Measurements from ENCODE around the gene CNEP1R1.
"Not testable (repeated sequence)": the region's sequence is repeated elsewhere in the genome, so short reads cannot be mapped to it uniquely, and the experiment has no call there.

Gene CNEP1R1

GRCh38 chr16:50024684-50025536 lies at the start of gene CNEP1R1:
Gene CNEP1R1, plus strand, starts transcription at chr16:50025225. Its CDS starts 91 bp downstream, at chr16:50025316.
- DNase-seq: peak; percentile 60 to 83

DNA sequence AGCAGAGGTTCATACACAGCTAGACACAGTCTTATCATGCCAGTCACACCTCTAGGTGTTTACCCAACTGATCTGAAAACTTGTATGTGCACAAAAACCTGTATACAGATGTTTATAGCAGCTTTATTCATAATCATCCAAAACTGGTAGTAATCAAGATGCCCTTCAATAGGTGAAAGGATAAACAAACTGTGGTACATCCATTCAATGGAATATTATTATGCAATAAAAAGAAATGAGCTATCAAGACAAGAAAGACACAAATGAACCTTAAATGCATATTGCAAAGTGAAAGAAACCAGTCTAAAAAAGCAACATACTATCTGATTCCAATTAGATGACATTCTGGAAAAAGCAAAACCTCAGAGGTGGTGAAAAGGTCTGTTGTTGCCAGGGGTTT lies 47.6 kb upstream of the CNEP1R1 start:
- no peak for DNase-seq

- no peak for DNase-seq
Measured at GRCh38 chr16:49978569-49979326, 46.3 kb upstream of the CNEP1R1 start.

DNA sequence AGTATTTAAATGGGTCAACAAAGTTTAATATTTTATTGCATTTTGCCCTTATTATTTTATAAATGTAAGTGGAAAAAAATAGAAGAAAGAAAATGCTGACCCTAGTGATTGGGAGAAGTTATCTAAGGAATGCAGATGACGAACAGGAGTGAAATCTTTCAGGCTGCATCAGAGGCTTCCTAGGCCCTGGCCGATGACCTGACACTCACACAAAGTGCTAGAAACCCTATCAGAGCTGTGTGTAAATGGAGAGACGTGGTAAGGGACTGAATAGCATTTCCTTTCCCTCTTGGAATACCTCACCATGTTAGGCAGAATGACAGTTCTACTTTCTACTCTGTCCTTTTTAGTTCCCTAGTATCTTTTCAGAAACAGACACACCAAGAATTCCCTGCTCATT lies 44.9 kb upstream of the CNEP1R1 start:
- no peak for DNase-seq

DNA sequence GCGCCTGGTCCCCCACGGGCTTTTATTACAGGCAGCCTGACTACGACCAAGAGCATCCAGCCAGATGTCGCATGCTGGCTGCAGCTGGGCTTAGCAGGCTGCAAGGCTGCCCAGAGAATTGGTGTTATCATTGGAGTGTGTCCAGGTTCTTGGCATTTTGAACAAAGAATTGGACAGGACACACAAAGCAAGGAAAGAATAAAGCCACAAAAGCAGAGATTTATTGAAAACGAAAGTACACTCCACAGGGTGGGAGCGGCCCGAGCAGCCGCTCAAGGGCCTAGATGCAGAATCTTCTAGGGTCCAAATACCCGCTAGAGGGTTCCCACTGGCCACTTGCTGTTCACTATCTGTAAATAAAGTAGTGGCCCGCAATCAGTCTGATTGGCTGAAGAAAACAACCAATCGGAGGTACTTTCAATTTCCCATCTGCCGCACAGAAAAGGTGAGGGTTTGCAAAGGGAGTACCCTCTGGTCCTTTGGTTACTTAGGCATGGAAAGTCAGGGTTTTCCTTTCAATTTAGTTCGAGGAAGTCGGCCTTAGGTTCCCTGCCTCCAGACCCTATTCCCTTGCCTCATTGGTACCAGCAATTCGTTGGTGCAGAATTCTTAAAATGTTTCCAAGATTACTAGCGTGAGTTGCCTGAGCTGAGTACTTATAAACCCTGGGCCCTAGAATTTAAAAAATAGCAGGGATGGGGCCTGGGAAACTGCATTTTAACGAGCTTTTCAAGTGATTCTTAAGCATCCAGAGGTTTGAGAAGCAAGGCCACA lies 38.5 kb upstream of the CNEP1R1 start:
- DNase-seq: no peak

DNA sequence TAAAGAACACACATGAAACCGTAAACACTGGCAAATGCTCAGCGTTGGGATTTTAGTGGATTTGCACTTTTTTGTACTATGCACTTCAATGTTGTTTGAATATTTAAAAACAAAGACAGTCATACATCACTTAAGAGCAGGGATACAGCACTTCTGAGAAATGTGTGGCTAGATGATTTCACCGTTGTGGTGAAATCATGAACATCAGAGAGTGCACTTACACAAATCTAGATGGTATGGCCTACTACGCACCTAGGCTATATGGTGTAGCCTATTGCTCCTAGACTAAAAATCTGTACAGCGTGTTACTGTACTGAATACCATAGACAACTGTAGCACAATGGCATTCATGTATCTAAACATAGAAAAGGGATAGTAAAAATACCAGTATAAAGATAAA lies 37.6 kb upstream of the CNEP1R1 start:
- DNase-seq: no peak

DNA sequence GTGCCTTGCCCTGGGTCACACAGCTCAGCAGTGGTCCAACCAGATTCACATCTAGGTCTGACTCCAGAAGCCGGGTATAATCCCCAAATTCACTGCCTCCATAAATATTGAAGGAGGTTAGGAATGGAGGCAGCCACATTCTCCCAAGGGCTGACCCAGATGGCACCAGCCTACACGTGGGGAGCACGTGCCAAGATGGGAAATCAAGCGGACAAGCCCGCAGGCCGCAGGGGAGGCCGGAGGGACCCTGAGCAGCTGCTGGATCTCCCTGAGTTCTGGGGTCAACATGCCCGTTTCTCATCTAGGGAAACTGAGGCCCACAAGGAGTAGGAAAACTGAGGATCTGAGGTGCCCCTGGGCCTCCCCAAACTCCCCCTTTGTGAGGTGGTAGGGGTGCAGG lies 32.2 kb upstream of the CNEP1R1 start:
- DNase-seq: no peak

DNA sequence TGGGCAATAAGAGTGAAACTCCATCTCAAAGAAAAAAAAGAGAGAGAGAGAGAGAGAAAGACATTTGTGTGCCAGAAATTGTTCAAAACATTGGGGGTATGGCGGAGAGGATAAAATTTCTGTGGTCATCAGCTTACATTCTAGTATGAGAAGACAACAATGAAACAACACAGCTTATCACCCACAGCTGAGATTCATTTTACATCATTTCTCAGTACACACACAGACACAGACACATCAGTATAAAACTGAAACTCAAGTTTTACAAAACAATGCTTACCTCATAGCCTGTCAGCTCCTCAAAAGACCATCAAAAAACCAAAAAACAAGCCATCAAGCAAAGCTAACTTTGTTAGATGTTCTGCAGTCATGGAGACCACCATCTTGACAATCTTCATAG lies 31.4 kb upstream of the CNEP1R1 start:
- DNase-seq: no peak

DNA sequence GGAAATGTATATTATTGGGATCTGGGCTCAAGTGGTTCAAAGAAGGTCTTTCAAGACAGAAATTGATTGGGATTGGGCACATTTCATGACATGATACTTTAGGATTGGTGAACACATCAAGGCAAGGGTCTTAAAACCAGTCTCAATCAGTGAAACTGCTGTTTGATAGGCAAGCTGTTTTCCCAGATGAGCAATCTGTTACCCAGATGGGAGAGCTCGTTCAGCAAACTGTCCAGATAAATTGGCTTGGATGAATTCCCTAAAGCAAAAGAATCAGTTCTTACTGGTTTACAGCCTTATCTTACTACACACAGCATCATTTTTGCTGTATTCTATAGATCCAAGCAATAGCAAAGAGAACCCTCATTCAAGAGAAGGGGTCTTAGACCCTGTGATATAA lies 31.0 kb upstream of the CNEP1R1 start:
- DNase-seq: no peak

GRCh38 chr16:49995720-49996119 lies 29.3 kb upstream of the CNEP1R1 start:
- no peak for DNase-seq

DNA sequence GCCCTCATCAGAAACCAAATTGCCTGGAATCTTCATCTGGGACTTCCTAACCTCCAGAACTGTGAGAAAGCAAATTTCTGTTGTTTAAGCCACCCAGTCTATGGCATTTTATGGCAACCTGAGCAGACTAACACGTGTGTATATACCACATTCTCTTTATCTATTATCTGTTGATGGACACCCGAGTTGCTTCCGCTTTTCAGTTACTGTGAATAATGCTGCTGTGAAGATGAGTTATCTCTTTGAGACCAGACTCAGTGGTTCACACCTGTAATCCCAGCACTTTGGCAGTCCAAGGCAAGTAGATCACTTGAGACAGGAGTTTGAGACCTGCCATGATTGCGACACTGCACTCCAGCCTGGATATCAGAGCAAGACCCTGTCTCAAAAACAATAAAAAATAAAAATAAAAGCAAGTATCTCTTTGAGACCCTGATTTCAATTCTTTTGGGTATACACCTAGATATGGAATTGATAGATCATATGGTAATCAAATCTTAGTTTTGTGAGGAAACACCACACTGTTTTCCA lies 27.2 kb upstream of the CNEP1R1 start:
- DNase-seq: no peak

DNA sequence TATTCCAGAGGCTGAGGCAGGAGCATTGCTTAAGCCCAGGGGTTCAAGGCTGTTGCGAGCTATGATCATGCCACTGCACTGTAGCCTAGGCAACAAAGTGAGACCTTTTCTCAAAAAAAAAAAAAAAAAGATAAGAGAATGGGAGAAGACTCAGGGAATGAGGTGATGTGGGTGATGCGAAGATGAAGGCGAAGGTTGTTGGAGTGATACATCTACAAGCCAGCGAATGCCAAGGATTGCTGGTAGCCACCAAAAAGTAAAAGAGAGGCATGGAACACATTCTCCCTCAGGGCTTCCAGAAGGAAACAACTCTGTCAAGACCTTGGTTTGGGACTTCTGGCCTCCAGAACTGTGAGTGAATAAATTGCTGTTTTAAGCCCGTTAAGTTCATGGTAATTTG lies 26.0 kb upstream of the CNEP1R1 start:
- DNase-seq: no peak

DNA sequence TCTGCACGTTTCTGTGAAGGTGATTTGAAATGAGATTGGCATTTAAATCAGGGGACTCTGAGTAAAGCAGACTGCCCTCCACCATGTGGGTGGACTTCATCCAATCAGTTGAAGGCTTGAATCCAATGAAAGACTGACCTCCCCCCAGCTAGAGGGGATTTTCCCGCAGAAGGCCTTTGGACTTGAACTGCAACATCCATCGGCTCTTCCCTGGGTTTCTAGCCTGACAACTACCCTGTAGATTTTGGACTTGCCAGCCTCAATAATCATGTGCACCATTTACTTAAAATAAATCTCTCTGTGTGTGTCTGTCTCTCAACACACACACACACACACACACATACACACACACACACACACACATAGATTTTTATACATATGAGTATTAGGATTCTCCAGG lies 23.9 kb upstream of the CNEP1R1 start:
- DNase-seq: no peak

GRCh38 chr16:50002190-50002589 lies 22.8 kb upstream of the CNEP1R1 start:
- DNase-seq: no peak

- DNase-seq: no peak
Measured at GRCh38 chr16:50004239-50004638, 20.8 kb upstream of the CNEP1R1 start.

GRCh38 chr16:50006964-50007363 lies 18.1 kb upstream of the CNEP1R1 start:
- DNase-seq: no peak

GRCh38 chr16:50007744-50008143 lies 17.3 kb upstream of the CNEP1R1 start:
- no peak for DNase-seq

GRCh38 chr16:50010212-50010611 lies 14.8 kb upstream of the CNEP1R1 start:
- no peak for DNase-seq

DNA sequence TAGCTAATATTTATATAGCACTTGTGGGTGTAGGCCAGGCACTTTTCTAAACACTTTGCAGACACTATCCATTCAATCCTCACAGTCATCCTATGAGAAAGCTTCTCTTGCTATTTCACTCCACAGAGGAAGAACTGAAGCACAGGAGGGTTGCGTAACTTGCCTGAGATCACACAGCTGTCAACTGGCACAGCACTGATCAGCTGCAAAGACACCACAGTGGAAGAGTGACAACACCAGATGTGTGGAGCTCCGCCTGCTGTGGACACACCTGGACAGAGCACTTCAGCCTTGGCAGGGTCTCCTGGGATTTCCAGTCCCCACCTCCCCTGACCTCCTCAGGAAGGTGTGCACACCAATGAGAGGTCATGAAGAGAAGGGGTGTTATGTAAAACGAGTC lies 13.3 kb upstream of the CNEP1R1 start:
- no peak for DNase-seq

GRCh38 chr16:50012182-50012581 lies 12.8 kb upstream of the CNEP1R1 start:
- no peak for DNase-seq

GRCh38 chr16:50014211-50014610 lies 10.8 kb upstream of the CNEP1R1 start:
- not testable (repeated sequence) for DNase-seq

- DNase-seq: no peak
Measured at GRCh38 chr16:50015631-50016030, 9.4 kb upstream of the CNEP1R1 start.

GRCh38 chr16:50017553-50017952 lies 7.5 kb upstream of the CNEP1R1 start:
- no peak for DNase-seq

Measured in cerebellar nuclear complex (tissue), 1 donor.